Glutamatergic neuron (in vitro differentiated cells): ENCODE measurements around the gene HPRT1. TPM values are rescaled to one million over a fixed set of nuclear protein-coding genes. Genes with fewer than 3 reads are reported as not detected.

Source experiments
- DNase-seq: peaks from one replicate; pipeline ENCODE4 v3.0.0; 2022
- H3K27ac Mint-ChIP-seq: one replicate; pipeline ENCODE4 v1.8.0; 2020; ENCODE audit warnings: mild to moderate bottlenecking, mixed read lengths, inconsistent platforms; ENCODE audit not compliant: unreplicated experiment
- H3K27me3 Mint-ChIP-seq: one replicate; pipeline ENCODE4 v1.8.0; 2020; ENCODE audit warnings: mild to moderate bottlenecking, moderate library complexity, mixed read lengths, inconsistent platforms; ENCODE audit not compliant: unreplicated experiment
- H3K36me3 Mint-ChIP-seq: one replicate; pipeline ENCODE4 v1.8.0; 2020; ENCODE audit warnings: mild to moderate bottlenecking, mixed read lengths, inconsistent platforms; ENCODE audit not compliant: unreplicated experiment
- H3K4me1 Mint-ChIP-seq: one replicate; pipeline ENCODE4 v1.8.0; 2020; ENCODE audit warnings: mild to moderate bottlenecking, low read depth, mixed read lengths, inconsistent platforms; ENCODE audit not compliant: unreplicated experiment
- H3K4me3 Mint-ChIP-seq: one replicate; pipeline ENCODE4 v1.8.0; 2020; ENCODE audit warnings: mild to moderate bottlenecking, mixed read lengths, inconsistent platforms; ENCODE audit not compliant: unreplicated experiment
- H3K9me3 Mint-ChIP-seq: one replicate; pipeline ENCODE4 v1.8.0; 2020; ENCODE audit warnings: mild to moderate bottlenecking, moderate library complexity, mixed read lengths, inconsistent platforms; ENCODE audit not compliant: unreplicated experiment
- CTCF ChIP-seq: fragments of 200-600 bp; sonication (generic); IDR thresholded peaks from one replicate; pipeline ENCODE4 v1.5.0; 2021; ENCODE audit not compliant: partially characterized antibody, unreplicated experiment
- long read RNA-seq: library from polyadenylated mRNA; unstranded; transcript quantifications from one replicate; pipeline ENCODE4 v2.0.0, GENCODE V29; 2020; ENCODE audit not compliant: unreplicated experiment
- total RNA-seq: library from RNA; stranded (reverse); fragmentation: NEBNext Ultra II Directional; extraction: Animal tissue kit (Norgen Biotek cat#: 25700); gene quantifications from one replicate; pipeline ENCODE4 v1.2.1, GENCODE V29; 2021; ENCODE audit not compliant: unreplicated experiment

Gene HPRT1
- total RNA-seq = 12.1 TPM
- long read RNA-seq = 0 reads

GRCh38 chrX:134460005-134460861 is at the start of gene HPRT1:
TSS of gene HPRT1 (plus strand) at chrX:134460165. CDS start at chrX:134460312, 147 bp downstream.
- no peaks in the 10 kb centered on the region for H3K4me1 Mint-ChIP-seq
- TF ChIP-seq CTCF = no peak
- H3K9me3 Mint-ChIP-seq = no peaks in the 10 kb centered on the region
- H3K27me3 Mint-ChIP-seq = no peaks in the 10 kb centered on the region
- no peaks in the 10 kb centered on the region for H3K36me3 Mint-ChIP-seq
- peak; percentile 80 for DNase-seq
- peak within 1 kb of the TSS; percentile 84 for H3K4me3 Mint-ChIP-seq
- H3K27ac Mint-ChIP-seq = no peak within 1 kb of the TSS

GRCh38 chrX:134416087-134416486 is 43.9 kb upstream of the HPRT1 start:
- DNase-seq = no peak
- H3K4me1 Mint-ChIP-seq = no peaks in the 10 kb centered on the region
- H3K9me3 Mint-ChIP-seq = no peaks in the 10 kb centered on the region
- no peak for TF ChIP-seq CTCF
- no peaks in the 10 kb centered on the region for H3K36me3 Mint-ChIP-seq
- no peaks in the 10 kb centered on the region for H3K27me3 Mint-ChIP-seq
- no peak overlapping the region for H3K27ac Mint-ChIP-seq
- H3K4me3 Mint-ChIP-seq = no peak overlapping the region

- Mint-ChIP-seq H3K4me1 (no peaks in the 10 kb centered on the region), H3K36me3 (no peaks in the 10 kb centered on the region), H3K4me3 (no peak overlapping the region), H3K27me3 (no peaks in the 10 kb centered on the region), H3K9me3 (no peaks in the 10 kb centered on the region), H3K27ac (no peak overlapping the region)
- no peak for TF ChIP-seq CTCF
- no peak for DNase-seq
Measured at GRCh38 chrX:134418317-134419113, 41.5 kb upstream of the HPRT1 start.

- H3K27ac Mint-ChIP-seq = no peak overlapping the region
- no peaks in the 10 kb centered on the region for H3K36me3 Mint-ChIP-seq
- TF ChIP-seq CTCF = no peak
- no peaks in the 10 kb centered on the region for H3K9me3 Mint-ChIP-seq
- no peak for DNase-seq
- H3K4me3 Mint-ChIP-seq = no peak overlapping the region
- H3K27me3 Mint-ChIP-seq = no peaks in the 10 kb centered on the region
- no peaks in the 10 kb centered on the region for H3K4me1 Mint-ChIP-seq
Measured at GRCh38 chrX:134419784-134420183, 40.2 kb upstream of the HPRT1 start.
